ENCODE measurements around the gene PPP1R14C.

Gene PPP1R14C

DNA sequence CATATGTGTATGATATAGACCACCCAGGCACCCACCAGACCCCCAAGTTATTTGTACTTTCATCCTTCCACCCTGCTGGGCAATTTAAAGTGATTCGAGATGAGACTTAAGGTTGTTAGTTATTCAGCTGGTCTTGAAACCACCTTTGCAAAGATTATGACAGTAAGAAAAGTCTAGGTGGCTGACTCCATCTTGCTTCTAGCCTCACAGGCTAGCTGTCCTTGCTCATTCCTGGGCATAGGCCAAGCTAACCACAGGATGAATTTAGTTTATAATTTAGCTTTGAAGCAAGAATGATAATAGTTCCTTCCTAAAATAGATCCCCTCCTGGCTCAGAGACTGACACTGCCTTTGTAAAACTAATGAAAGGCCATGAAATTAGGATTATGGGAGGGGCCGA lies 154.0 kb downstream of the PPP1R14C start:
- Histone ChIP-seq H3K9me3 (ENCODE audit: insufficient read depth, low read length) (peaks cover 15% of the 10 kb centered on the region; the same call in 1 of the 2 replicates), H3K9ac (ENCODE audit: insufficient read length, low read depth) (no peak overlapping the region), H3K36me3 (ENCODE audit: insufficient read depth, insufficient read length, low read length) (no peaks in the 10 kb centered on the region), H3K4me1 (ENCODE audit: insufficient read depth, insufficient read length) (no peaks in the 10 kb centered on the region), H3K27me3 (ENCODE audit: insufficient read depth, insufficient read length) (no peaks in the 10 kb centered on the region), H3K4me3 (ENCODE audit: insufficient read length, low read depth) (no peak overlapping the region)
- DNase-seq (ENCODE audit: low read depth, low spot score): no peak
- TF ChIP-seq YY1 (IDR thresholded peaks at IDR 0.05; ENCODE audit: insufficient read depth, insufficient read length): no peak
- no peak for TF ChIP-seq ZNF274 (IDR thresholded peaks at IDR 0.05; ENCODE audit: low read depth, low read length)
- no peak for TF ChIP-seq SUZ12 (IDR thresholded peaks at IDR 0.05; ENCODE audit: extremely low read depth, insufficient read depth, insufficient read length)

DNA sequence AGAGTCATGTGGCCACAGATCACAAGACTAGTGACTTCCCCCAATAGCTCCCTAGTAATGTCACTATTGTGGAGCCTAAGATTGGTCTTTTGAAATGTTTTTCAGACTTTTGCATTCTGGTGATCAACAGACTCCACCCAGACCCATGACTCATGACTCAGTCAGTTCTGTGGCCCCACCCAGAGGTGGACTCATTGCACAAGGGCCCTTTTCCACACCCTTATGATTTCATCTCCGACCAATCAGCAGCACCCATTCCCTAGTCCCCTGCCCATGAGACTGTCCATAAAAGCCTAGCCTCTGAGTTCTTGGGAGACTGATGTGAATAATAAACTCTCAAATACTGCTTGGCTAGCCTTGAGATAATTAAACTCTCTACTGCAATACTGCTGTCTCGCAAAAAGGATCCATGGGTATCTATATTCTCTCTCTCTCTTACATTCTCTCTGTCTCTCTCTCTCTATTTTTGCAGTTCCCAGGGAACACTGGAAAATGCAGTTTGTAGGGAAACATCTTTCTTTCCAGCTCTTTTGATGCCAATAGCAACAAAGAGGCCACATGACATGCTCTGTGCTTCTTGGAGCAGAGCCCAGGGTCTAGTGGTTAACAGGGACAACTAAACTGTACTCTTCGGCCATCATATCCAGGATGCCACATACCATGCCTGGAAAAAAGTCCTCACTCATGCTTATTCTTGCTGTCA lies 154.6 kb downstream of the PPP1R14C start:
- DNase-seq (ENCODE audit: low read depth, low spot score): no peak
- no peak overlapping the region for H3K4me3 ChIP-seq (ENCODE audit: insufficient read length, low read depth)
- TF ChIP-seq YY1 (IDR thresholded peaks at IDR 0.05; ENCODE audit: insufficient read depth, insufficient read length): no peak
- no peak for TF ChIP-seq ZNF274 (IDR thresholded peaks at IDR 0.05; ENCODE audit: low read depth, low read length)
- TF ChIP-seq SUZ12 (IDR thresholded peaks at IDR 0.05; ENCODE audit: extremely low read depth, insufficient read depth, insufficient read length): no peak

DNA sequence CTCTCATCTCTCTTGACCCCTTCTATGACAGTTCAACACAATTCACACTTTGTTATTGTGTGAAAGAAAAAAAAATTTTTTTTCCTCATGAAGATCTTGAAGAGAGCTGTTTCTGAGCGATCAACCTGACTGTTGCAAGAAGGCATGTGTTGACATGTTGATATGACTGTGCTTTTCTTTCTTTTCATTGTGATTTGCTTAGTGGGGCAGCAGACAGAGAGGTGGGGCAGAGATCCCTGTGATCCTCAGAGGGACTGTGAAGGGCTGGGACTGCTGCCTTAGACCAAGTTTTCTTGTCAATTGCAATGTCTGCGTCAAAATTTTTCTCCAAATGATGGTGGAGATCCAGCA lies 155.2 kb downstream of the PPP1R14C start:
- H3K4me3 ChIP-seq (ENCODE audit: insufficient read length, low read depth): no peak overlapping the region
- H3K27me3 ChIP-seq (ENCODE audit: insufficient read depth, insufficient read length): no peaks in the 10 kb centered on the region
- TF ChIP-seq YY1 (IDR thresholded peaks at IDR 0.05; ENCODE audit: insufficient read depth, insufficient read length) (no peak), ZNF274 (IDR thresholded peaks at IDR 0.05; ENCODE audit: low read depth, low read length) (no peak), SUZ12 (IDR thresholded peaks at IDR 0.05; ENCODE audit: extremely low read depth, insufficient read depth, insufficient read length) (no peak)
- no peaks in the 10 kb centered on the region for H3K36me3 ChIP-seq (ENCODE audit: insufficient read depth, insufficient read length, low read length)
- H3K9ac ChIP-seq (ENCODE audit: insufficient read length, low read depth): no peak overlapping the region
- peaks cover 15% of the 10 kb centered on the region; the same call in 1 of the 2 replicates for H3K9me3 ChIP-seq (ENCODE audit: insufficient read depth, low read length)
- H3K4me1 ChIP-seq (ENCODE audit: insufficient read depth, insufficient read length): no peaks in the 10 kb centered on the region
- DNase-seq (ENCODE audit: low read depth, low spot score): no peak

More for the DNA sequence above, 154.6 kb downstream of the PPP1R14C start:
- Histone ChIP-seq H3K9me3 (ENCODE audit: insufficient read depth, low read length) (peaks cover 15% of the 10 kb centered on the region; the same call in 1 of the 2 replicates), H3K36me3 (ENCODE audit: insufficient read depth, insufficient read length, low read length) (no peaks in the 10 kb centered on the region), H3K9ac (ENCODE audit: insufficient read length, low read depth) (no peak overlapping the region), H3K27me3 (ENCODE audit: insufficient read depth, insufficient read length) (no peaks in the 10 kb centered on the region), H3K4me1 (ENCODE audit: insufficient read depth, insufficient read length) (no peaks in the 10 kb centered on the region)

DNA sequence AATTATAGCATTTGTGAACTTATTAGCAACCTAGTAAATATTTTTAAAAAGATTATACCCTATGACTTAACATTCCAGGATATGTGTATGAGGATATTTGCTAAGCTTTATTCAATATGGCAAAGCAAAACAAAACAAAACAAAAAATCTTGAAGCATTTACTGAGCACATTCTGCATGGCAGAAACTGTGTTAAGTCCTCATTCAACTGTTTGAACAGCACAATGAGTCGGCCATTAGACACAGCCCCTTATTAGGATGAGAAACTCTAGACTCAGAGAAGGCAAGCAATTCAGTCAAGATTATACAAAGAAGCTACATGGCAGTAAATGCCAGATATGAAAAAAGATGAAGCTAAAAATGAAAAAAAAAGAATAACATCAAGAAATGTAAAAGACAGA lies 155.8 kb downstream of the PPP1R14C start:
- Histone ChIP-seq H3K36me3 (ENCODE audit: insufficient read depth, insufficient read length, low read length) (no peaks in the 10 kb centered on the region), H3K9ac (ENCODE audit: insufficient read length, low read depth) (no peak overlapping the region), H3K27me3 (ENCODE audit: insufficient read depth, insufficient read length) (no peaks in the 10 kb centered on the region), H3K9me3 (ENCODE audit: insufficient read depth, low read length) (peaks cover 15% of the 10 kb centered on the region; the same call in 1 of the 2 replicates), H3K4me1 (ENCODE audit: insufficient read depth, insufficient read length) (no peaks in the 10 kb centered on the region), H3K4me3 (ENCODE audit: insufficient read length, low read depth) (no peak overlapping the region)
- TF ChIP-seq YY1 (IDR thresholded peaks at IDR 0.05; ENCODE audit: insufficient read depth, insufficient read length): no peak
- TF ChIP-seq ZNF274 (IDR thresholded peaks at IDR 0.05; ENCODE audit: low read depth, low read length): no peak
- TF ChIP-seq SUZ12 (IDR thresholded peaks at IDR 0.05; ENCODE audit: extremely low read depth, insufficient read depth, insufficient read length): no peak
- no peak for DNase-seq (ENCODE audit: low read depth, low spot score)
